C4-2B (cell line): ENCODE data around the gene DGKB.

Source experiments
- ZFX ChIP-seq: fragments of 450-650 bp; IDR thresholded peaks from 2 replicates; pipeline ENCODE4 v1.6.1; 2017
- TF ChIP-seq, protein P1 (sequence below): fragments of 450-650 bp; conservative IDR thresholded peaks from 2 replicates; pipeline ENCODE4 v1.5.1; 2017; ENCODE audit warnings: mild to moderate bottlenecking

GRCh38 chr7:14786314-14786895, 116.1 kb downstream of the DGKB start:
- TF ChIP-seq, protein P1, sequence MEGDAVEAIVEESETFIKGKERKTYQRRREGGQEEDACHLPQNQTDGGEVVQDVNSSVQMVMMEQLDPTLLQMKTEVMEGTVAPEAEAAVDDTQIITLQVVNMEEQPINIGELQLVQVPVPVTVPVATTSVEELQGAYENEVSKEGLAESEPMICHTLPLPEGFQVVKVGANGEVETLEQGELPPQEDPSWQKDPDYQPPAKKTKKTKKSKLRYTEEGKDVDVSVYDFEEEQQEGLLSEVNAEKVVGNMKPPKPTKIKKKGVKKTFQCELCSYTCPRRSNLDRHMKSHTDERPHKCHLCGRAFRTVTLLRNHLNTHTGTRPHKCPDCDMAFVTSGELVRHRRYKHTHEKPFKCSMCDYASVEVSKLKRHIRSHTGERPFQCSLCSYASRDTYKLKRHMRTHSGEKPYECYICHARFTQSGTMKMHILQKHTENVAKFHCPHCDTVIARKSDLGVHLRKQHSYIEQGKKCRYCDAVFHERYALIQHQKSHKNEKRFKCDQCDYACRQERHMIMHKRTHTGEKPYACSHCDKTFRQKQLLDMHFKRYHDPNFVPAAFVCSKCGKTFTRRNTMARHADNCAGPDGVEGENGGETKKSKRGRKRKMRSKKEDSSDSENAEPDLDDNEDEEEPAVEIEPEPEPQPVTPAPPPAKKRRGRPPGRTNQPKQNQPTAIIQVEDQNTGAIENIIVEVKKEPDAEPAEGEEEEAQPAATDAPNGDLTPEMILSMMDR: no peak
- TF ChIP-seq ZFX: no peak
